Ishikawa (cell line): ENCODE measurements around the gene MAD1L1.

ENCODE experiments used
- CEBPB ChIP-seq: IDR thresholded peaks from 2 replicates; pipeline ENCODE4 v1.6.1; 2012
- CREB1 ChIP-seq: IDR thresholded peaks from 2 replicates; pipeline ENCODE4 v1.6.1; 2012; ENCODE audit warnings: low read depth
- EGR1 ChIP-seq: IDR thresholded peaks from 2 replicates; pipeline ENCODE4 v1.6.1; 2012
- EP300 ChIP-seq: IDR thresholded peaks from 2 replicates; pipeline ENCODE4 v1.6.1; 2012; ENCODE audit warnings: borderline replicate concordance
- FOXM1 ChIP-seq: IDR thresholded peaks from 2 replicates; pipeline ENCODE4 v1.6.1; 2012; ENCODE audit warnings: low read depth, borderline replicate concordance
- MAX ChIP-seq: IDR thresholded peaks from 2 replicates; pipeline ENCODE4 v1.6.1; 2012
- NFIC ChIP-seq: IDR thresholded peaks from 2 replicates; pipeline ENCODE4 v1.6.1; 2012
- RAD21 ChIP-seq: IDR thresholded peaks from 2 replicates; pipeline ENCODE4 v1.6.1; 2012; ENCODE audit warnings: low read depth
- REST ChIP-seq: IDR thresholded peaks from 2 replicates; pipeline ENCODE4 v1.6.1; 2012; ENCODE audit warnings: low read depth, mild to moderate bottlenecking
- TAF1 ChIP-seq: IDR thresholded peaks from 2 replicates; pipeline ENCODE4 v1.6.1; 2012; ENCODE audit warnings: low read depth, mild to moderate bottlenecking
- TCF12 ChIP-seq: IDR thresholded peaks from 2 replicates; pipeline ENCODE4 v1.6.1; 2012; ENCODE audit warnings: low read depth
- TEAD4 ChIP-seq: IDR thresholded peaks from 2 replicates; pipeline ENCODE4 v1.6.1; 2012
- USF1 ChIP-seq: IDR thresholded peaks from 2 replicates; pipeline ENCODE4 v1.6.1; 2012
- YY1 ChIP-seq: IDR thresholded peaks from 2 replicates; pipeline ENCODE4 v1.6.1; 2012; ENCODE audit warnings: low read depth
- ZBTB7A ChIP-seq: IDR thresholded peaks from 2 replicates; pipeline ENCODE4 v1.6.1; 2012; ENCODE audit warnings: low read depth

Gene MAD1L1

GRCh38 chr7:2197436-2198155 is 35.1 kb downstream of the MAD1L1 start:
- no peak for TF ChIP-seq ZBTB7A
- TF ChIP-seq CEBPB = no peak
- TF ChIP-seq TEAD4 = no peak
- no peak for TF ChIP-seq NFIC

GRCh38 chr7:2196381-2197378 is 36.1 kb downstream of the MAD1L1 start:
- no peak for TF ChIP-seq CEBPB
- TF ChIP-seq EGR1 = no peak
- no peak for TF ChIP-seq RAD21
- TF ChIP-seq USF1 = no peak
- TF ChIP-seq MAX = no peak
- no peak for TF ChIP-seq ZBTB7A
- TF ChIP-seq TEAD4 = no peak
- TF ChIP-seq NFIC = no peak
- TF ChIP-seq REST = no peak

- no peak for TF ChIP-seq YY1
- no peak for TF ChIP-seq TEAD4
- TF ChIP-seq USF1 = no peak
- no peak for TF ChIP-seq NFIC
- TF ChIP-seq TCF12 = no peak
- no peak for TF ChIP-seq MAX
- TF ChIP-seq EP300 = no peak
- TF ChIP-seq TAF1 = no peak
- no peak for TF ChIP-seq RAD21
These were observed 37.1 kb downstream of the MAD1L1 start for GRCh38 chr7:2195400-2196246.

GRCh38 chr7:2193575-2194305 is 39.0 kb downstream of the MAD1L1 start:
- TF ChIP-seq TCF12 (no peak), RAD21 (no peak), REST (no peak)

GRCh38 chr7:2192831-2193534 is 39.8 kb downstream of the MAD1L1 start:
- TF ChIP-seq ZBTB7A (no peak), CREB1 (no peak), TEAD4 (no peak), RAD21 (no peak), TAF1 (no peak), YY1 (no peak), EGR1 (no peak), FOXM1 (no peak), USF1 (no peak), REST (no peak), TCF12 (no peak), CEBPB (no peak), EP300 (no peak), MAX (no peak), NFIC (no peak)
